ENCODE results near the gene TNFAIP3.

Gene TNFAIP3

DNA sequence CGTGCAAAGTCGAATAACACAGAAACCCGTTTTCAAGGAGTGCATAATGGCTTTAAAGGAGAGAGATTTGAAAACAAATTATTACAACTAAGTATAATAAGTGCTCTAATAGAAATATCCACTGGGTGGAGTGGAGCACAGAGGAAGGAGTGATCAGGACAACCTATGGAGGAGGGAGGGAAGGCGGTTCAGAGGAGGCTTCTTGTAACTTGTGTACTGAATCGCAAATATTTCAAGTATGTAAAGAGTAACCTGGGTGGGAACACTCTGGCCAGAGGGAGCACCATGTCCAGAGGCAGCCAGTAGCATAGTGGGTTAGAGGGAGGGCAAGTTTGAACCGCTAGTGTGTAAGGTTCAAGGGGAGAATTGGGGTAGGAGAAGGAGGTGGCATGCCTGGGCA, 21.6 kb upstream of the TNFAIP3 start:
- no peak for DNase-seq (ENCODE audit: low read depth)

DNA sequence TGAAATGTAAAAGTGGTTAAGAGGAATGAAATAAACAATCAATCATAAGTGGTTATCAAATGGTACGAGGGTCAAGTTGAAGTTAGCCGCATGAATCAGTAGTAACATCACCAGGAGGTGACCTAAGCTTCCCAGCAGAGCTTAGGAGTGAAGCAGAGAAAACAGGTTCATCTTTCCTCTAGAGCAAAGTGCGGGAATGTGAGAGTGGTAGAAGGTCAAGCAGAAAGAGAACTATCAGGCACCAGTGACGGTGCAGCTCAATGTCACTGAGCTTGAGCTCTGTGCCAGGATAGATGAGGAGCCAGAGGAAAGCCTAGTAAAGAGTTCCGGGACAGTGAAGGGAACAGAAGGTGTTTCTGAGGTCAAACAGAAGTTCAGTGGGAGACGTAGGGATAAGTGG, 20.8 kb upstream of the TNFAIP3 start:
- DNase-seq (ENCODE audit: low read depth), result no peak

DNA sequence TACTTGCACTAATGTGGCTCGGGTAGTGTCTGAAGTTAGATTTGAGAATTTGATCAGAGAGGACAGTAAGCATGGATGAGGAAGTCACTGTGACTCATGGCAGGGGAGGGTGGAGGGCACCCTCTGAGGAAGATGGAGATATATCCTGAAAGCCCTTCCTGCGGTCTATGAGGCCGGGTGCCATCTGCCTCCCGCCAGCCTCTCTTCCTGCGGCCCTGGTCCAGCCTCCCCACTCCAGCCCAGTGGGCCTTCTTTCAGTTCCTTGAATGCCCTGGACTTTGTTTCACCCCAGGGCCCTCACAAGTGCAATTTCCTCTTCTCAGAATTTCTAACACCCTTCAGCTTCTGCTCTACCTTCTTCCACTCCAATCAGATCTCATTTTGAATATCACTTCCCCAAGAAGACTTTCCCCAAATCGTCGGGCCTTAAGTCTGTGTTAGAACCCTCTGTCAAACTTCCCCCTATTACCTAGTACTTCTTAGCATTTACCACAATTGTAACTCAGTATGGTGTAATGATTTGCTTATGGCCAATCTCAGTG, 20.2 kb upstream of the TNFAIP3 start:
- DNase-seq (ENCODE audit: low read depth), result peak; percentile 69

DNA sequence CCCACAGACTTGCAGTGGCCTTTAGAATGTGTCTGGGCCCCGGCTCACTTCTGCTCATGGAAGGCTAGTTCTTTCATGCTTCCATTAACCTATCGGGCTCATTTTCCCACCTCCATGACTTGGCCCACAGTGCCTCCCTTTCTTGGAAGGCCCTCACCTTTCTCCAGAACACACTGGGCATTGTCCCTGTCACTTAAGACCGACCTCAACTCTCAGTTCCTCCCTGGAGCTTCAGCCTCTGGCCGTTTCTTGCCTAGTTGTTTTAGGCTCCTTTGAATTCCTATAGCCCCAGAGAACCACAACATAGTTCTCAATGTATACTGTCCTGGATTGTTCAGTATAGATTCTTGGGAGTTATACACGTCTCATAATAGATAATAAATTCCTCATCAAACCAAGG, 19.3 kb upstream of the TNFAIP3 start:
- no peak for DNase-seq (ENCODE audit: low read depth)

DNA sequence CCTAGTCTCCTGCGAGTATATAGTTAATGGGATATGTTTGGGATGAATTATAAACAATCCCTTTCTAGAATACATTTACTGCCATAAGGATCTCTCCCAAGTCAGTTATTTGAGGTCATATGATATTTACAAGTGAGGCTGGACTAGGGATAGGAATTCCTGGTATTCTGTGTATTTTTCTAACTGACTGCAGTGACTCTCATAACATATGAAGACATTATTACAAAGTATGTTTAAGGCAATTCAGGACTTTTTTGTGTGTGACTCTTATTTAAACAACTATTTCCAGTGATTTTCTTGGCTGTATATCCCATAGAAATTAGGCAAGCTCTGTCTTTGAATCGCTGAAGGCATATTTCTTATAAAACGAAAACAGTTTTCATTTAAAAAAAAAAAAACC, 18.4 kb upstream of the TNFAIP3 start:
- DNase-seq (ENCODE audit: low read depth), result no peak

DNA sequence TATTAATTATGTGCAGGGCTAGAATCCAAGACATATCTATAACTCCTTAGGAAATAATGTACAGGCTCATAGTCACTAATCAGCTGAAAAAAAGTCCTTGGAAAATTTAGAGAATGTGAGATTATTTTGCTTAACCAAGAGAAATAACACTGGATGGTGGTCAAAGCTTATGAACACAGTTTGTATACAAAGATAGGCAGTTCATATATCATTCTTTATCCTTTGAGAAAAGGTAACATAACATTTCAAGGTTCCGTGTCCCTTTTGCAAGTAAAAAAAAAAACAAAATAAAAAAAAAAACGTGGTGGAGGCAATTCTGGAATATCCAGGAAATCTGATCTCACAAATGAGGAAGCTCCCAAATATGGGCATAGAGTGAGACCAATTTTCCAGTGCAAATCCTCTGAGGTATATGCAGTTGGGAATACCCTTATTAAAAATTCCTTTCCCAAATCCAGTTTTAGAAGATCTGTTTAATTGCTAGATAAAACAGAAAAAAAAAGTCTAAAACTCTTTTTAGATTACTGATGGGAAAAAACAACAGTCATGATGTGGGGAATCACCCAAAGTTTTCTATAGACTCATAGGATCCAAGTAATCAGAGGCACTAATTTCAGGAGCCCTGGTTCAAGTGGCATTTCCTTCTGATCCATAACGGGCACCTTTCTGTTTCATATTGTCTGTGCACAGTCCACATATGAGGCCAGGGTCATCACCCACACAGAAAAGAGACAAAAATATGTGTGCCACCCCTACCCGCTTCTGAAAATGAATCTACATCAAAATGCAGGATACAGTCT, 17.7 kb upstream of the TNFAIP3 start:
- no peak for DNase-seq (ENCODE audit: low read depth)

DNA sequence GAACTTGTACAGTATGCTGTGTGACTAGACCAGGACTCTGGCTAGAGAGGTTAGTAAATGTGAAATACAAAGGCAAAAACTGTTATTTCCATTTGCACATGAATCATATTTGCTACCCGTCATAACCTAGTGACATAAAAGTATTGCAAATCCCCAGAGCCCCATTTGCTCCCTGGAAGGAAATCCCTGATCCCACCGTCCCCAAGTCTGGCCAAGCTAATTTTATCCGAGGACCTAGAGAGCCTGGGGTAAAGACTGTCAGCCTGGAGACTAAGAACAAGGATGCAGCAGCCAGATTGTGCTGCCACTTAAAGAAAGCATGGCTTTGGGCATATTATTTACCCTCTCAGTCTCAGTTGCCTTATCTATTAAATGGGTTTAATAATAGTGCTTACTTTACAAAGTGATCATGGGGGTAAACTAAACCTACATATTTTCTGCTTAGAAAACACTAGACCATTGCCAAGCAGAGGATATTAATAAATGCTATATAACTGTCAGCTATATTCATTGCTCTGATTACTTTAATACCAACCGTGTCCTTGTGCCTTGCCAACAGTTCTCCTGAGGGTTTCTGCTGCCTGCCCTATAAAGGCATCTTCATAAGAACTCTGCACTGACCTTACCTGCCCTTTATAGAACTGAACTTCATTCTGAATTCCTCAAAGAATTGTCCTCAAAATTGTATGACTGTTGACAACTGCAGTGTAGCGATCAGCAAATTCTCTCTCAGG, 16.9 kb upstream of the TNFAIP3 start:
- DNase-seq (ENCODE audit: low read depth), result no peak

DNA sequence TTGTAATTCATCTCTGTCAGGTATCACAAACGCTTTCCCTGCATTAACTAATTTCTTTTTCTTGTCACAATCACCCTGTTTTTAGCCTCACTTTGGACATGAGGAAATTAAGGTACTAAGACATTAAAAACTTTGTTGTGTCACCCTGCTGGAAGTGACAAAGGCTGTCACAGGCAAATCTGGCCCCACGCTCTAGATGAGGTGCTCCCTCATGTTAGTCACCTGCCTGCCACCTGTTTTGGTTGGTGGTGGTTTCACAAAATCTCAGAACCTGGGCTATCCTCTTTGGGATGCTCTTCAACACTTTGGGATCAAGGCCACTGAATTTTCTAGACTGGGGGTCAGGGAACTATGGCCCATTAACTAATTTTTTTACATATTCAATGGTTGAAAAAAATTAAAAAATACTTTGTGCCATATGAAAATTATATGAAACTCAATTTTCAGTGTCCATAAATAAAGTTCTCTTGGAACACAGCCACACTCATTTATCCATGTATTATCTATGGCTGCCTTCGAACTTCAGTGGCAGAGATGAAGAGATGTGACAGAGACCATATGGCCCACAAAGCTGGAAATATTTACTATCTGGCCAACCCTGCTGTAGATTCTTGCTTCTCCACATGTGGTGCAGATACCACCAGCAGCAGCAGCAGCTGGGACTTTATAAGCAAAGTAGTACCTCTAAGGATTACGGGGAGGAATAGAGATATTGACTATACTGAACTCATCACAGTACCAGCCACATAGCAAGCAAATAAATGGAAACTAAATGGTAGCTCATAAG, 16.1 kb upstream of the TNFAIP3 start:
- no peak for DNase-seq (ENCODE audit: low read depth)

DNA sequence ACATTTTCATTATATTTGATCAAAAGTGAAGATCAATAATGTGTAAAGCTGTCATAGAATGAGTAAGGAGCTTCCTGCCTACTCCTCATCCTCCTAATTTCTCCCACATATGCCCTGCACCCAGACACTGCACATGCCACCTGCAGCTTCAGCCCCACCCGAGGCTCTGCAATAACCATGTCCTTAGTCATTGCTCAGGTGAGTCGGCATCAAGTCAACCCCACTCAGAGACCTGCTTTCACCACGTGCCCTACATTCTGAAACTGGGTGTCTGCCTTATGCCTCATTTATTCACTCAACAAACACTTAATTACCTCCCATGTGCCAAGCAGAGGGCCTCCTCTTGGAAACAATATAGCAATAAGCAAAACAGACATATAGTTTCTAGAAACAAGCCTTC, 15.4 kb upstream of the TNFAIP3 start:
- DNase-seq (ENCODE audit: low read depth), result no peak

DNA sequence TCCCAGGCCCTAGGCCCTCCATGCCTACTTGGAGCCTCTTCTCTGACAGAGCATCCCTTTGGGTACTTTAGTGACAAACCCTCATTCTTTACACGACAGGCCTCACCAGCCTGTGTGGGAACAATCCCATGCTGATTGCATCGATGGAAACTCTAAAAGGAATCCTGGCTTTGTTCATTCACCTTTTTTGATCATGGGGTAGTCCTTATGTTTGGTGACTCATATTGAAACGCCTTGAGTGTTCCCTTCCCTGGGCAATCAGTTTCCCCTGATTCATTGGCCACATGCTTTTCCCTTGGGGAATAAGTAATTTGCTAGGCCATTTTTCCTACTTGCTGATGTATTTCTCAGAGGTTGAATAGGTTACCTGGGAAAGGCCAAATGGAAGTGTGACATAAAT, 14.7 kb upstream of the TNFAIP3 start:
- DNase-seq (ENCODE audit: low read depth), result no peak

DNA sequence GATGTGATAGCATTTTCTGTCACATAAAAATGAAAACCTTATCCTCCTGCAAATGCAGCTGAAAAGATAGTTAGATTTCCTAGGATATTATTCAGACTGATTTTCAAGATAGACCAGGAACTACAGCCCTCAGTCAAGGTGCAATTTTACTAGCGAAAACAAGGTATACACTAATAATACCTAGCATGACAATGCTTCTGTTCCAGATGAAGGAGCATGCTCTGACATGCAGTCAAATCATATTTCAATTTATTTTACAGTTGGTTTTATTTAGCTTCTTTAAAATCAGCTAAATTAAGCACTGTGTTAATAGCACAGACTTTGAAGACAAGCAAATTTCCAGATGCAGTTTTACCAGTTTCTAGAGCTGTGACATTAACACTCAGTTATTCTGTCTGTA, 14.2 kb upstream of the TNFAIP3 start:
- no peak for DNase-seq (ENCODE audit: low read depth)

DNA sequence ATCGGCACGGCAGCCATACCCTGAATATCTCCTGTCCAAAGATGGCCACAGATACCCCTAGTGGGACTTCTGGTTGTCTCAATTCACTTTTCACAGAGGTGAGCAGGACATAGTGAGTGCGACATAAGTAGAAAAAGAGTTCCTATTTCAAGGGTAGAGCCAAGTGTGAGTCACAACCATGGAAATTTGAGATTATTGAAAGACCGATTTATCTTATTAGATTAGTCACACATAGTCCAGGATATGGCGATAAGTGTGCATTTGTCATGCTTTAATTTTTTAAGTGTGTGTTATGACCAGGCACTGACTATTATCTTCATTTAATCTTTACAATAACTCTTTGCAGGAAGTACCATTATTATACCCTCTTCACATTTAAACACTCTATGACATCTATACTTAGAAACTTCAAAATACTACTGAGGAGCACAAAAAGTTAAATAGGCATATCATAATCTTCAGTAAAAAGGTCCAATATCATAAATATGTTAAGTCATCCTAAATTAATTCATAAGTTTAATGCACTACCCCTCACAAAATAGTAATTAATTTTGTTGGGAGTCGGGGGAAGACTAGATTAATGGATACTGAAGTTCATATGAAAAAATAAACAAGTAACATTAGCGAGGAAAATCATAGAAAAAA, 13.4 kb upstream of the TNFAIP3 start:
- DNase-seq (ENCODE audit: low read depth), result no peak

DNA sequence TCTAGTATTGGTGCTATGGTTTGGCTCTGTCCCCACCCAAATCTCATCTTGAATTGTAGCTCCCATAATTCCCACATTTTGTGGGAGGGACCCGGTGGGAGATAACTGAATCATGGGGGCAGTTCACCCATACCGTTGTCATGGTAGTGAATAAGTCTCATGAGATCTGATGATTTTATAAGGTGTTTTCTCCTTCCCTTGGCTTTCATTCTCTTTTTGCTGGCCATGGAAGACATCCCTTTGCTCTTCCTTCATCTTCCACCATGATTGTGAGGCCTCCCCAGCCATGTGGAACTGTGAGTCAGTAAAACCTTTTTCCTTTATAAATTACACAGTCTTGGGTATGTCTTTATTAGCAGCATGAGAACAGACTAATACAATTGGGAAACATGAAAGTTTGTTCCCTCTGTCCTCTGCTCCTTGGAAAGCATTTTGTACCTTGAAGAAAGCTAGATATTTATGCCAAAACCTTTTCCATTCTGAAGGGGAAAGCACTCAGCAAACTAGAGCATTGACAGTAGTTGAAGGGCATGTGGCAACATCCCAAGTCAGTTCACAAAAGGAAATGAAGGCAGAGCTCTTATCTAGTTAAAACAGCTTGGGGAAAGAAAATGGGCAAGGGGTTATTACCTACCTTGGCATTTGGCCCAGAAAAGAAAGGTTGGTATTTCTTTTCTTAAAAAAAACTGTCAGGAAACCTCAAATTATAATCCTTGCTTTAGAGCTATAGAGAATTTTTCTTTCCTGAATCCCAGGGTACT, 10.7 kb upstream of the TNFAIP3 start:
- DNase-seq (ENCODE audit: low read depth), result no peak

DNA sequence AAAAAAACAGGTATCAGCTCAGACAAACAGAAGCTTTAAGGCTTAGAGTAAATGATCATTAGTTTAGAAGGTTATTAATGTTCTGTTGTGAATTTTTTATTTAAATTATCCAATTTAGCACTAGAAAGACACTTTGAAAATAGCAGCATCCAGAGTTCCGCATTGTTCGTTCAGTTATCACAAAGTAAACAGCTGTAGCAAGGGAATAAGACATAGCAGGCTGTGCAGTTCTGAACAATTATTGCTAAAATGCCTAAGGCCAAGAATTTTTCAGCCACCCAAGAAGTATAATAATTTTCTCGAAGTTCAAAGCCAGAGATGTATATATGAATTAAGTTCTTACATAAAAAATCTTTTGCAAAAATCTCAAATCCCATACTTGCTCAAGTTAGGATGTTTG, 8.0 kb upstream of the TNFAIP3 start:
- no peak for DNase-seq (ENCODE audit: low read depth)

DNA sequence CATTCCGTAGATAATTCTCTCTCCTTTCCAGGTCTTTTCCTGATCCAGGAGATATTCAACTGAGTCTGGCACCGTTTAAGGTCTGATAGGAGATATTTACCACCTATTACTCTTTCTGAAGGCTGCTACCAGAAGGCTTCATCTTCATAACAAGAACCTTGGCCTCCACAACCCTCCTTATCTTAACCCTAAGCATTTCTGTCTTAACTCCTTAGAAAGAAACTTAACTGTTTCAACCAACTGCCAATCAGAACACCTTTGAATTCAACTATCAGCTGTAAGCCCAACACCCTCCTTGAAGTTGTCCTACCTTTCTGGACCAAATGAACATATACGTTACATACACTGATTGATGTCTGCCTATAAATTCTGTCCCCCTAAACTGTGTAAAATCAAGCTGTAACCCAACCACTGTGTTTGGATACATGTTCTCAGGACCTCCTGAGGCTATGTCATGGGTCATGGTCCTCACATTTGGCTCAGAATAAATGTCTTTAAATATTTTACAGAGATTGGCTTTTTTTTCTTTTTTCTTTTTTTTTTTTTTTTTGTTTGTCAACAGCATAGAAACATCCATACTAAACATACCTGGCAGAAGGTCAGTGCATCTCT, 6.6 kb upstream of the TNFAIP3 start:
- no peak for DNase-seq (ENCODE audit: low read depth)

DNA sequence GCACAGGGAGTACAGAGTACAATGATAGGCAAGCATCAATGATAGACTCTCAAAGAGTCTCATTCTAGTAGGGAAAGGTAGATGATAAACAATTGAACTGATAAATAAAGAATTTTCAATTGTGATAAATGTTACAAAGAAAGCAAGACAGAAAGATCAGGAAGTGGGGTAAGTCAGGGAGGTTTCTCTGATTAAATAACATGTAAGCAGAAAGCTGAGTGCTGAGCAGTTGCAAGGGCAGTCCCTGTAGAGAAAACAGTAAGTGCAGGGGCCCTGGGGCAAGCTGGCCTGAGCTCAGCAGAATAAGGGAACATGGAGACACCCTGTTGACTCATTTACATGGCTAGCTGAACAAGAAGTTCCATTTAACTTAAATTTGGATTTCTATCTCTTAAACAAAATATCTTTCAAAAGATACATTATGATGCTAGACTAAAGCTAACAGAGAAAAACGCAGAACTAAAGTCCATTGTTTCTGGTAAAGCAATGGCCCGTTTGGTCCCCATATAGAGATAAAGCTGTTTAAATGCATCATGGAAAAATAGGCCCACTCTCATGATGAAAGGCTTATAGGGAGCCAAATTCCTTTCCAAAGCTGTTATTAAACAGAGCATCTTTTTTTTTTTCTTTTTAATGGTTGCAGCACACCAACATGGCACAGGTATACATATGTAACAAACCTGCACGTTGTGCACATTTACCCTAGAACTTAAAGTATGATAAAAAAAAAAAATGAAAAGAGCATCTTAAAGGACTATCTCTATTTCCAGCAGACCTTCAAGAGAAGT, 5.3 kb upstream of the TNFAIP3 start:
- DNase-seq (ENCODE audit: low read depth), result no peak

DNA sequence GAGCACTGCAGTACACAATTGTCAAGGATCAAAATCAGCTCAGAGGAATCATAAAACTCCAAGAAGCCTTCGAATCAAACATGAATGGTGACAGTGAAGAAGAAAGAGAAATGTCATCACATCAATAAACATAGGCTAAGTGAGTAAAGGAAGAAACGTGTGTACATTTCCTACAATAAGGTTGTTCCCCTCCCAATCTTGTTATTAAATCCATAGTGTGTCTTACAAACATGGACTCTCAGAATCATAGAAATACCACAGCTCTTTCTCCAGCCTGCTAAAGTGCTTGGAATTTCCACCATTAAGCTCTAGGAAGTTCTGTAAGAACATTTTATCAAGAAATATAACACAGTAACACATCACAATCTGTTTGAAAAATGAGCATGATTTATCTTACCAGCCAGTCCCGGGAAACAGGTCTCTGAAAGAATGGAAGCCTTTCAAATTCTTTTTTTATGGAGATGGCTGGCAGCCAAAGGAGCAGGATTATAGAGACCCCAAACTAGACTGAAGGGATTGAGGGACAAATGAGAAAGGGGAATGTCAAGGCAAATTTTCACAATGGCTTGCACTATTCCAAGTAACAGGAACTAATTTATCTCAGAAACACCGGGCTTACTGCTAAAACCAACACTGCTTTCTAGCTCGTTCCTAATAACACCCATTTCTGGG, 4.5 kb upstream of the TNFAIP3 start:
- DNase-seq (ENCODE audit: low read depth), result no peak

DNA sequence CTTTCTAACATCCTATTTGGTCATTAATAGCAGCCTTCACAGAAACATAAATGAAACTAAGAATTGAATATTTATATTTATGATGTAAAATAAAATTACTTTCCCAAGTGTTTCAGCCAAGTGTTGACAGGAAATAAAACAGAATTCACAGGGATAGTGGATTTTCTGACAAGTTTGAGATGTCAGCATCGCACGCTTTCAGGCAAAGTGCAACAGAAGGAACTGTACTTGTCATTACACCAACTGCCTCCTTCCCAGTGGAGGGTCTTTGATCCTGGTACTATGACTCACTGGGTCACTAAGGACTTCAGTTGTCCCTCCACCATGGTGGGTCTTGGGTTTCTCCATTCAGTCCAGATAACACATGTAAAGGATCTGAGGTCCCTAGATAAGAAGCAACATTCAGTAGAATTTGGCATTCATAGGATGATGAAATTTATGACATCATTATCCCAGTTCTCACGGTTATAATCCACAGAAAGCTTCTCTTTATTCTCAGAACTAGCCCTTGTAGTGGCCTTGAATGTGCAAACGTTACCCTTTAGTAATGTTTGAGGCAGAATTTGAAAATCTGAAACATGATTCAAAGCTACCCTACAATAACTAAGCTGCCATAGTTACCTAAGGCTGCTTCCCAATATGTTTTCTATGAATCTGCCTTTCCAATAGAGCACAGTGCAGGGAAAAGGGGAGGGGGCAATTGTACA, 3.8 kb upstream of the TNFAIP3 start:
- DNase-seq (ENCODE audit: low read depth), result peak; percentile 37

Measured in CMK (cell line).